ENCODE results near the gene OAS2.

DNA sequence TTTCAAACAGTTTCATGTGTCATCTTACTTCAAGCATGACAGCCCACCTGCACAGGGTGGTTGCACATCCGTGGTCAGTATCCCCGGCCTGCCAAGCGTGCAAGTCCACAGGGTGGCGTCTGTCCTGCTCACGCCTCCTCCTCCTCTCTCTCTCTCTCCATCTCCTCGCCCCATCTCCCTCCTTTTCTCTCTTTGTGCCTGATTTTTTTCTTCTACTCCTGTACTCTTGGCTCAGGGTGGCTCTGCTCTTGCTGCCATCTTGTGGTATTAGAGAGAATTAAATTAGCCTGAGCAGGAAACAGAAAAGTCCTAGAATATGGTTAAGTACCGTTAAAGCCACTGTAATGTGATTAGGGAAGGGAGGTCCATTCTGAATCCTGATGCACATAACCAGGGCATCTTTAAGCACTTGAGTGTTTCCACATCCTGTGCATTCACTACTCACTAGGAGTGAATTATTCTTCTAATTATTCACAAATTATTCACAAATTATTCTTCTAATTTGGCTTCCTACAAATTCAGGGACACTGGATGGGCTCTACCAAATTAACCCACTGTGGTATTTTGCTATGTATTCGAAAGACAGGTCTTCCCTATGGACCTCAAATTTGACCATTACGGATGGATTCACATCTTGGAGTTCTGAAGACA lies 52.7 kb downstream of the OAS2 start:
- TF ChIP-seq, protein P1, sequence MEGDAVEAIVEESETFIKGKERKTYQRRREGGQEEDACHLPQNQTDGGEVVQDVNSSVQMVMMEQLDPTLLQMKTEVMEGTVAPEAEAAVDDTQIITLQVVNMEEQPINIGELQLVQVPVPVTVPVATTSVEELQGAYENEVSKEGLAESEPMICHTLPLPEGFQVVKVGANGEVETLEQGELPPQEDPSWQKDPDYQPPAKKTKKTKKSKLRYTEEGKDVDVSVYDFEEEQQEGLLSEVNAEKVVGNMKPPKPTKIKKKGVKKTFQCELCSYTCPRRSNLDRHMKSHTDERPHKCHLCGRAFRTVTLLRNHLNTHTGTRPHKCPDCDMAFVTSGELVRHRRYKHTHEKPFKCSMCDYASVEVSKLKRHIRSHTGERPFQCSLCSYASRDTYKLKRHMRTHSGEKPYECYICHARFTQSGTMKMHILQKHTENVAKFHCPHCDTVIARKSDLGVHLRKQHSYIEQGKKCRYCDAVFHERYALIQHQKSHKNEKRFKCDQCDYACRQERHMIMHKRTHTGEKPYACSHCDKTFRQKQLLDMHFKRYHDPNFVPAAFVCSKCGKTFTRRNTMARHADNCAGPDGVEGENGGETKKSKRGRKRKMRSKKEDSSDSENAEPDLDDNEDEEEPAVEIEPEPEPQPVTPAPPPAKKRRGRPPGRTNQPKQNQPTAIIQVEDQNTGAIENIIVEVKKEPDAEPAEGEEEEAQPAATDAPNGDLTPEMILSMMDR (conservative IDR thresholded peaks at IDR 0.05; ENCODE audit: low read depth, low read length) = peak; percentile 93
- no peak for TF ChIP-seq EZH2phosphoT487 (IDR thresholded peaks at IDR 0.05; ENCODE audit: borderline replicate concordance, low read length)
